ENCODE results near the gene OR52N1. TPM values are rescaled to one million over a fixed set of nuclear protein-coding genes. Genes with fewer than 3 reads are reported as not detected.

The OR52N1 gene
- 1.00 TPM for total RNA-seq
- long read RNA-seq: 0 reads

GRCh38 chr11:5791165-5791564 lies at the start of gene OR52N1:
OR52N1 (minus strand) TSS chr11:5791265; CDS start chr11:5788816, 2,449 bp downstream.
- DNase-seq (ENCODE audit: low spot score): no peak

DNA sequence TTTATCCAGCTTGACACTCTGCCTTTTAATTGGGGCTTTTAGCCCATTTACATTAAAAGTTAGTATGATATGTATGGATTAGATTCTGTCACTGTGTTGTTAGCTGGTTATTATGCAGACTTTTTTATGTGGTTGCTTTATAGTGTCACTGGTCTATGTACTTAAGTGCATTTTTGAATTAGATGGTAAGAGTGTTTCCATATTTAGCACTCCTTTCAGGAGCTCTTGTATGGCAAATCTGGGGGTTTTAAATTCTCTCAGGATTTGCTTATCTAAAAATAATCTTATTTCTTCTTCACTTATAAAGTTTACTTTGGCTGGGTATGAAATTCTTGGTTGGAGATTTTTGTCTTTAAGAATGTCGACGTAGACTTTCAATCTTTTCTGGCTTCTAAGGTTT lies 46.6 kb upstream of the OR52N1 start:
- DNase-seq (ENCODE audit: low spot score): no peak

GRCh38 chr11:5833446-5833845 lies 42.4 kb upstream of the OR52N1 start:
- DNase-seq (ENCODE audit: low spot score): no peak

GRCh38 chr11:5831196-5831829 lies 40.2 kb upstream of the OR52N1 start:
- DNase-seq (ENCODE audit: low spot score): no peak

- DNase-seq (ENCODE audit: low spot score): no peak
These were observed 27.3 kb upstream of the OR52N1 start for GRCh38 chr11:5818245-5818886.

GRCh38 chr11:5815534-5815933 lies 24.5 kb upstream of the OR52N1 start:
- no peak for DNase-seq (ENCODE audit: low spot score)

DNA sequence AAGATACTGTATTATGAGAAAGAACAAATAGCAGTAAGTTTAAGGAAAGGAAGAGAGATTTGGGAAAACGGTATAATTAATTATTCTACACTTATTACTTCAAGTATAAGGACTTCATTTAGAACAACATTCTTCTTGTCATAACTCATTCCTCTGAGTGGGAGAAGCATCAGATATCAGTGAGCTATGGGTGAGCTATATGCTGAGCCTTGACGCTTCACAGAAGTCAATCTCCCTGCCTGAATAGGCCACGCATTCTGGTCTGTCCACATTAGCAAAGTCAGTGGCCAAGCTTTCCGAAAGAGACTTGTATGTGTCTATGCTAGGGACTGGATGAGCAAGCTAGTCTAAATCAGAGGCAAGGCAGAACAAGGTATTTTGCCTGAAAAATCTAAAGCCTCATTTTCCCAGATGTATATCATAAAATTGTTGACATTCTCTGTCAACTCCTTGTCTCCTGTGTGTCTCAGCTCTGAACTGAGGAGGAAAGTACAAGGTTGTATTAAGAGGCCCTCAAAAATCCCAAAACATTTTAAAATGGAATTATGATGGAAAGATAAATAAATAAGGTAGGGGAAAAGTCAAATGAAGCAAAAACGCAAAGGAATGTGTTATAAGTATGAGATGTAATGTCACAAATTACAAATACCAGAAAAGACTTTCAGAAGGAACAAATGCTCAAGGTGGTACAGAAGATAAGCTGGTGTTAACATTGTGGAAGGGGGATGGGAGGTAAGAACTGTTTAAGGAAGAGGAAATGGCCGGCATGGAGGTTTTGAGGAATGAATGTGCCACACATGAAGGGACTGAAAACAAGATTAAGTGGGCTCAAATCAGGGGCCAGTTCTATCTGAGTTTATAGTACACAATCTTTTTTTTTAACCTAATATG lies 19.1 kb upstream of the OR52N1 start:
- DNase-seq (ENCODE audit: low spot score): no peak

DNA sequence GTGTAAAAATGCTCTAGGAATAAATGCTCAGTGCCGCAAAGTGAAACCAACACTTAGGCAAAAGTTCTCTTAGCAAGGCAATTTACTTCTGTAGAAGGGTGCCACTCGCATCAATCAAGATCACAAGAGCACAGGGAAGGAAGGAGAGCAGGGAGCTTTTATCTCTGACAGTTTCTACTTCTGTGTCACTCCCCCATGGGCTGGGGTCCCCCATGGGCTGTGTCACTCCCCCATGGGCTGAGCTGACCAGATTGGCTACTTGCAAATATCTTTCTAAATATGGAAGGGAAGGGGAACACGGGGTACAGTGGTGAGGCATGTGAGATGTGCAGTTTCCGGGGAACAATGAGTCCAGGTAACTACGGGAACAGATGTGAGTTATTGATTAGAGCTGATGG lies 18.1 kb upstream of the OR52N1 start:
- DNase-seq (ENCODE audit: low spot score): no peak

DNA sequence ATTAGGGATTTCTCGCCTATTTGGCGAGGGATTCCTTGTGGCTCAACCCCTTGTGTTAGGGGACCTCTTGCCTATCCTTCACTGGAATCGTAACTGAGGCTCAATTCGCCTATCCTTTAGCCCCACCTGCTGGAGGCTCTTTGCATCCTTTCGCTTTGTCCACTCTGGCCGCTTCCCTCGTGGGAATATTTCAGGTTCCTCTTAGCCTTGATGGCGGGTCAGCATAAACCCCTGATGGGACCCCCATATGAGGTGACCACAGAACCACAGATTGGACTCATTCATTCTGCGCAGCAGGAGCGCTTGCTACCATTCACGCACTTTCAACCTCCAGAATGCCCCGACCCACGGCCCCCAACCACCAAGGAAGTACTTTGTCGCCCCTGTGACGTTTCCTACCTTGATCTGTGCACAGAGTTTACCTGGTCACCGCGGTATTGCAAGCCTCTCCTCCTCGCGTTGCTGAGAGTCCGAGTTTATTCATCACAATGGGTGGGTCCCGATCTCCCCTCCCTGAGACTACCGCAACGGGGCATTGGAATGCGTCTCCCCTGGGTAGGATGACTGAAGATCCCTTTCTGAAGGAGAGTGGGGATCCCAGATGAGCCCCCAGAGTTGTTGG lies 17.5 kb upstream of the OR52N1 start, which contains the start of gene OR52N2:
Gene OR52N2 (plus strand): TSS at position 425 of the 622 bp plus-strand sequence. CDS start 11,412 bp downstream, outside the sequence.
- no peak for DNase-seq (ENCODE audit: low spot score)

DNA sequence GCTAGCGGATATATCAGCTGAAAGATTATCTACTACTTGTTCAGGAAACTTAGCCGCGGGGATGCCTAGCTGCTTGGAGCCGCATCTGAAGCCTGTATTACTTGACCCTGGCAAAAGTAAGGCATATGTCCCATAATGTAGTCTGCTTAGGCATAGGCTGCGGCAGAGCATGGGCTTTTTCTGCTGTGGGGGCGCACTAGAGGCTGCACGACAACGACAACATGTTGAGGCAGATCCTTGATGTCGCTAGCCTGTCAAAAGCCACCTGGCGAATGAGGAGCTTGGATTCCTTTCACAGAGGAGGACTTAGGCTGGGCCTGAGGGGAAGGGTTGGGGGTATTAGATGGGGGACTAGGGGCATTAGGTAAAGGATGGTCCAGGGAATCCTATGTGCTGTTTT lies 16.5 kb upstream of the OR52N1 start:
- DNase-seq (ENCODE audit: low spot score): no peak

DNA sequence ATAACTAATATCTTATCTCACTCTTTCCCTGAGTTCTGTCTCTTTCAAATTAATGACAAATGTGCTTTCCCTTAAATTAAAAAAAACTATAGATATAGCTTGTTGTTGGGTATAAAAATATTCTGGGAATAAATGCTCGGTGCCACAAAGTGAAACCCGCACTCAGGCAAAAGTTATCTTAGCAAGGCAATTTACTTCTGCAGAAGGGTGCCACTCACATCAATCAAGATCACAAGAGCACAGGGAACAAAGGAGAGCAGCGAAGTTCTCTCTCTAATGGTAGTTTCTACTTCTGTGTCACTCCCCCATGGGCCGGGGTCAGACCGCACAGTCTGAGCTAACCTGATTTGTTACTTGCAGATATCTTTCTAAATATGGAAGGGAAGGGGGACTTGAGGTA lies 12.9 kb upstream of the OR52N1 start:
- DNase-seq (ENCODE audit: low spot score): no peak

DNA sequence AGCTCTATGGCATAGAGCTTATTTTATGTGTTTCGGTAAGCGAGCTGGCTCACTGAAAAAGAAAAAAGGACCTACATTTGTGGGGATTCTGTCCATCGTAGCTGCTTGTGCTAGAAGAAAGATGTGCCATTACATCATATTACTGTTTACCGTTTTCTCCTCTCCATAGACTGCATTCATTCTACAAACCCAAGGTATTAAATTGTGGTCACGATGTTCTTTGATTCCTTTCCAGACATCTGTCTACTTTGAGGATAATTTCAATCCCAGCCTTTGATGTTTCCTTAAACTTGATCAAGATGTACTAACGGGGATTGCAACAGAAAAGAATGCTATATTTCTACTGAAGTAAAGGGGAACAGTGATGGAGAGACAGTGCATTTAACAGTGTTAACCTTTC lies 5.5 kb upstream of the OR52N1 start:
- DNase-seq (ENCODE audit: low spot score): no peak

- DNase-seq (ENCODE audit: low spot score): no peak
These were observed 7.8 kb downstream of the OR52N1 start, which contains the start of gene OR52N5 for GRCh38 chr11:5783255-5783654. OR52N5 (minus strand) TSS chr11:5783355; CDS start chr11:5778634, 4,721 bp downstream.

DNA sequence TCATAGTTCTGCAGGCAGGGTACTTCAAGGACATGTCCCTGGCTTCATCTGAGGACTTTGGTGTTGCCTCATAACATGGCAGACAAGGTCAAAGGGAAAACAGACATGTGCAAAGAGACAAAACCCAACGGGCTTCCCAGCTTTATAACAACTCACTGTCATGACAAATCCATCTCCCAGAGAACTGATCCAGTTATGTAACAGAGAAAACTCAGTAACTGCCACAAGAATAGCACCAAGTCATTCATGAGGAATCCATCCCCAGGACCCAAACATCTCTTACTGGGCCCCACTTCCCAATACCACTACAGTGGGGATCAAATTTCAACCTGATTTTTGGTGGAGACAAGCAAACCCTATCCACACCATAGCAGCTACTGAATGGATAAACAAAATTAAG lies 24.0 kb downstream of the OR52N1 start:
- no peak for DNase-seq (ENCODE audit: low spot score)

DNA sequence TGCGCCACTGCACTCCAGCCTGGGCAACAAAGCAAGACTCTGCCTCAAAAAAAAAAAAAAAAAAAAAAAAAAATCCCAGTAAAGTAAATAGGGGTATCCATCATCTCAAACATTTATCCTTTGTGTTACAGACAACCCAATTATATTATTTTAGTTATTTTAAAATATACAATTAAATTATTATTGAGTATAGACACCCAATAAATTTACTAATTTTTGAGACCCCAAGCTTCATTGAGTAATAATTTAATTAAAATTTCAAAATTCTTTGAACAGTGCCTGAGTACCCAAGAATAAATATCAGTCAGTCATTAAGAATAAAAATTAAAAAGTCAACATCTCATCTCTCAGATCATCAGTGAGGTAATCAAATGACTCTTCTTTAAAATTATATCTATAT lies 37.1 kb downstream of the OR52N1 start, which contains the start of gene OR52N4:
Gene OR52N4 (plus strand): TSS at position 301 of the 400 bp plus-strand sequence. CDS start 498 bp downstream, outside the sequence.
- no peak for DNase-seq (ENCODE audit: low spot score)

GRCh38 chr11:5749836-5750235 lies 41.2 kb downstream of the OR52N1 start:
- no peak for DNase-seq (ENCODE audit: low spot score)

GRCh38 chr11:5746614-5747013 lies 44.5 kb downstream of the OR52N1 start:
- DNase-seq (ENCODE audit: low spot score): no peak

DNA sequence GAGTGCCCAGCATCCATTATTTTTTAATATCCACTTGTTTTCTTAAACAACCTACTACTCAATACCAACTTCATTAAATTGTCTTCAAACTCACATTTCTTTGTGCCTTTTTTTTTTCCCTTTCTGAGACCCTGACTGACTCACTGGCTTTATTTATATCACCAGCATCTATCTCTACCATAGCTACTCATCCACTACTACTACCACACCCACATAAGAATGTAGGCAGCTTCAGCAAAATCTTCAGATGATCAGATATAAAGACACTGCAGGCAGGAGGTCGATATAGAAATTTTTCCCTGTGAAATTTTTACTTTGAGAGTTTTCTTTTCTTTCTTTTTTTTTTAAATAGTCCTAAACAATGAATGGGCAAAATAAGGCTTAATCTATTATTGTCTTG lies 52.6 kb downstream of the OR52N1 start:
- no peak for DNase-seq (ENCODE audit: low spot score)

GRCh38 chr11:5737670-5738392 lies 53.2 kb downstream of the OR52N1 start:
- DNase-seq (ENCODE audit: low spot score): no peak

DNA sequence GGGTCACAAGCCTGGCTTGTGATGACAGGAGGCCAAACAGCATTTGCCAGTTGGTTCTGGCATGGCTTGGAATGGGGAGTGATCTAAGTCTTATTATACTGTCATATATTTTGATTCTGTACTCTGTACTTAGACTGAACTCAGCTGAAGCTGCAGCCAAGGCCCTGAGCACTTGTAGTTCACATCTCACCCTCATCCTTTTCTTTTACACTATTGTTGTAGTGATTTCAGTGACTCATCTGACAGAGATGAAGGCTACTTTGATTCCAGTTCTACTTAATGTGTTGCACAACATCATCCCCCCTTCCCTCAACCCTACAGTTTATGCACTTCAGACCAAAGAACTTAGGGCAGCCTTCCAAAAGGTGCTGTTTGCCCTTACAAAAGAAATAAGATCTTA lies 54.0 kb downstream of the OR52N1 start:
- no peak for DNase-seq (ENCODE audit: low spot score)
